ENCODE results near the gene SH2D6.

GRCh38 chr2:85371045-85371444, 47.5 kb upstream of the SH2D6 start:
- TF ChIP-seq, protein P1, sequence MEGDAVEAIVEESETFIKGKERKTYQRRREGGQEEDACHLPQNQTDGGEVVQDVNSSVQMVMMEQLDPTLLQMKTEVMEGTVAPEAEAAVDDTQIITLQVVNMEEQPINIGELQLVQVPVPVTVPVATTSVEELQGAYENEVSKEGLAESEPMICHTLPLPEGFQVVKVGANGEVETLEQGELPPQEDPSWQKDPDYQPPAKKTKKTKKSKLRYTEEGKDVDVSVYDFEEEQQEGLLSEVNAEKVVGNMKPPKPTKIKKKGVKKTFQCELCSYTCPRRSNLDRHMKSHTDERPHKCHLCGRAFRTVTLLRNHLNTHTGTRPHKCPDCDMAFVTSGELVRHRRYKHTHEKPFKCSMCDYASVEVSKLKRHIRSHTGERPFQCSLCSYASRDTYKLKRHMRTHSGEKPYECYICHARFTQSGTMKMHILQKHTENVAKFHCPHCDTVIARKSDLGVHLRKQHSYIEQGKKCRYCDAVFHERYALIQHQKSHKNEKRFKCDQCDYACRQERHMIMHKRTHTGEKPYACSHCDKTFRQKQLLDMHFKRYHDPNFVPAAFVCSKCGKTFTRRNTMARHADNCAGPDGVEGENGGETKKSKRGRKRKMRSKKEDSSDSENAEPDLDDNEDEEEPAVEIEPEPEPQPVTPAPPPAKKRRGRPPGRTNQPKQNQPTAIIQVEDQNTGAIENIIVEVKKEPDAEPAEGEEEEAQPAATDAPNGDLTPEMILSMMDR (IDR thresholded peaks at IDR 0.05), result no peak
- TF ChIP-seq EZH2 (IDR thresholded peaks at IDR 0.05; ENCODE audit: borderline replicate concordance, insufficient read depth, low read depth, low read length, poor library complexity, severe bottlenecking), result no peak

Data from B cell (primary cell).